ENCODE data around the gene REST.
A peak's percentile ranks its signal among the peaks of the same experiment; 100 is the strongest.

The REST gene

GRCh38 chr4:56977321-56978012, 69.8 kb downstream of the REST start, which contains the start of gene NOA1:
Gene NOA1 (minus strand): TSS chr4:56977606. CDS start chr4:56977585, 21 bp downstream.
- ATAC-seq (peak; percentile 86), DNase-seq (peak; percentile 97)

- ATAC-seq (peak; percentile 53), DNase-seq (peak; percentile 94)
These were observed 71.1 kb downstream of the REST start, which contains the start of gene POLR2B for GRCh38 chr4:56978750-56979303. Gene POLR2B (plus strand): TSS chr4:56978896. CDS start chr4:56978986, 90 bp downstream.

GRCh38 chr4:56979421-56980072, 71.8 kb downstream of the REST start:
- peak; percentile 57 for DNase-seq
- ATAC-seq = peak; percentile 30

GRCh38 chr4:56981795-56982201, 74.1 kb downstream of the REST start:
- DNase-seq (no peak), ATAC-seq (no peak)

DNA sequence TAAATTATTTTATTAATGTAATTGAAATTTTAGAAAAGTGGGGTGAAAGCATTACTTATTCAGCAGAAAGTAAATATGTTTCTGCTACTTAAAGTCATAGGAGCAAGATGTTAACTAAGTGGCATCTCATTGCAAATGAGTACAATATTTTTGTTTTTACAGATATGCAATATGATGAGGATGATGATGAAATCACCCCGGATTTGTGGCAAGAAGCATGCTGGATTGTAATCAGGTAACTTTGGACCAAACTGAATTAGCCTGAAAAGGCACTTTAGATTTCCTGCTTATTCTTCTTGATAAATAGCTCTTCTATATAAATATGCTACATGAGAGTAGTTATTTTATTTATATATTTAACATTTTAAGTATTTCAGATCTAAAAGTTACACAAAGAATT, 78.5 kb downstream of the REST start:
- no peak for DNase-seq
- ATAC-seq = no peak

- DNase-seq (no peak), ATAC-seq (no peak)
These were observed 79.3 kb downstream of the REST start for GRCh38 chr4:56986952-56987351.

GRCh38 chr4:56990109-56990905, 82.6 kb downstream of the REST start:
- ATAC-seq = no peak

GRCh38 chr4:56995525-56995924, 87.8 kb downstream of the REST start:
- DNase-seq (no peak), ATAC-seq (no peak)

More at GRCh38 chr4:56990109-56990905, 82.6 kb downstream of the REST start:
- DNase-seq = no peak

- DNase-seq (no peak), ATAC-seq (no peak)
These were observed 92.1 kb downstream of the REST start for GRCh38 chr4:56999751-57000150.

GRCh38 chr4:57013543-57014120, 105.9 kb downstream of the REST start:
- DNase-seq (no peak), ATAC-seq (no peak)

Data from stimulated activated naive CD8-positive, alpha-beta T cell treated with anti-CD3 and anti-CD28 coated beads, Interleukin-15, Interleukin-2, amounts not matched to agents 100 U/mL and 50 U/mL, for 24 hours (primary cell).